K562 (cell line): ENCODE results near the gene HPS3. TPM values are rescaled to one million over a fixed set of nuclear protein-coding genes. Genes with fewer than 3 reads are reported as not detected.

ENCODE experiments used
- ATF1 ChIP-seq, 2 experiments: fragments of 450-650 bp in 1 of 2; IDR thresholded peaks; 2 replicates each; pipeline ENCODE4 v1.6.1; 2016; ENCODE audit warnings: missing compliant biosample characterization in 1 of 2, missing genetic modification characterization in 1 of 2
- CHD1 ChIP-seq: fragments of 200-600 bp; sonication (generic); IDR thresholded peaks from one replicate; pipeline ENCODE4 v1.6.1; 2012; ENCODE audit warnings: mild to moderate bottlenecking, moderate library complexity, low read length, inconsistent platforms
- FOXA3 ChIP-seq, 2 experiments: fragments of 450-650 bp in 1 of 2; sonication (generic) in 1 of 2; formaldehyde crosslinking; IDR thresholded peaks in 1 of 2; conservative IDR thresholded peaks in 1 of 2; 2 replicates each; pipeline versions ENCODE4 v1.4.0 to v1.8.0; 2020 to 2022; ENCODE audit warnings: mild to moderate bottlenecking in 2 of 2, missing genetic modification reagents in 1 of 2
- FOXM1 ChIP-seq, 2 experiments: fragments of 450-650 bp in 1 of 2; sonication (generic) in 1 of 2; formaldehyde crosslinking in 1 of 2; IDR thresholded peaks; 2 replicates each; pipeline versions ENCODE4 v1.6.1 to v1.9.0; 2017 to 2022; ENCODE audit warnings: low read depth in 2 of 2, mild to moderate bottlenecking in 2 of 2, missing genetic modification reagents in 1 of 2, moderate library complexity in 1 of 2
- JUND ChIP-seq, 2 experiments: IDR thresholded peaks; 2 replicates in 1 of 2; 3 replicates in 1 of 2; pipeline ENCODE4 v1.6.1; 2011; ENCODE audit warnings: borderline replicate concordance in 2 of 2, low read depth in 2 of 2, low read length in 2 of 2, improper control_type of control experiment in 1 of 2, missing biosample characterization in 1 of 2, missing genetic modification characterization in 1 of 2, missing genetic modification reagents in 1 of 2
- KDM5B ChIP-seq: fragments of 200-600 bp; sonication (generic); IDR thresholded peaks from 2 replicates; pipeline ENCODE4 v1.6.1; 2012; ENCODE audit warnings: low read depth, mild to moderate bottlenecking, moderate library complexity, low read length, control low read depth, inconsistent platforms; ENCODE audit not compliant: insufficient replicate concordance
- MEIS2 ChIP-seq: fragments of 450-650 bp; IDR thresholded peaks from 2 replicates; pipeline ENCODE4 v1.6.1; 2014; ENCODE audit warnings: mild to moderate bottlenecking; ENCODE audit not compliant: partially characterized antibody
- OTX1 ChIP-seq: fragments of 450-650 bp; formaldehyde crosslinking; IDR thresholded peaks from 2 replicates; pipeline ENCODE4 v1.4.0; 2022; ENCODE audit warnings: mild to moderate bottlenecking
- PHB2 ChIP-seq: fragments of 450-650 bp; IDR thresholded peaks from 2 replicates; pipeline ENCODE4 v1.6.1; 2017; ENCODE audit warnings: low read depth
- PTTG1 ChIP-seq: fragments of 450-650 bp; IDR thresholded peaks from 2 replicates; pipeline ENCODE4 v1.6.1; 2016; ENCODE audit warnings: low read depth, mild to moderate bottlenecking, missing genetic modification characterization, missing compliant biosample characterization
- ZNF324 ChIP-seq: fragments of 250-450 bp; sonication (Bioruptor Pico); IDR thresholded peaks from 2 replicates; pipeline ENCODE4 v1.4.0; 2020; ENCODE audit warnings: mild to moderate bottlenecking
- ZNF384 ChIP-seq: IDR thresholded peaks from 2 replicates; pipeline ENCODE4 v1.6.1; 2012; ENCODE audit warnings: low read depth, low read length, improper control_type of control experiment
- ZNF766 ChIP-seq: fragments of 200-800 bp; sonication (Bioruptor generic); conservative IDR thresholded peaks from 2 replicates; pipeline ENCODE4 v1.6.1; 2016; ENCODE audit warnings: missing genetic modification characterization, missing compliant biosample characterization
- polyA plus RNA-seq, 8 experiments: library from polyadenylated mRNA; depleted of rRNA in 4 of 8; stranded (reverse) in 5 of 8; unstranded in 3 of 8; fragments of >200 nt; fragmentation: Nextera tagmentation in 2 of 8; fragmentation: Illumina TruSeq in 1 of 8; extraction: Ambion mirVana in 2 of 8; extraction: Trizol in 1 of 8; gene quantifications; 2 replicates each; pipeline versions ENCODE4 v1.2.1 to v1.2.3, GENCODE V29; 2011 to 2014; ENCODE audit warnings: inconsistent platforms in 1 of 8, missing spikeins in 1 of 8
- total RNA-seq, 7 experiments: library from RNA; depleted of rRNA in 6 of 7; stranded (reverse); fragments of >200 nt in 6 of 7; fragmentation: Illumina TruSeq in 2 of 7; extraction: Trizol in 2 of 7; gene quantifications; 2 replicates each; pipeline versions ENCODE4 v1.2.1 to v1.2.3, GENCODE V29; 2011 to 2021; ENCODE audit warnings: low replicate concordance in 1 of 7
- TF ChIP-seq, protein P1 (sequence below): sonication (generic); formaldehyde crosslinking; IDR thresholded peaks from 2 replicates; pipeline ENCODE4 v1.8.0; 2022; ENCODE audit warnings: mild to moderate bottlenecking, missing genetic modification reagents, borderline replicate concordance
- TF ChIP-seq, protein P2 (sequence below): fragments of 450-650 bp; conservative IDR thresholded peaks from 2 replicates; pipeline ENCODE4 v1.6.1; 2016; ENCODE audit warnings: missing genetic modification characterization, low read depth, mild to moderate bottlenecking, missing compliant biosample characterization, moderate library complexity
- TF ChIP-seq, protein P3 (sequence below): fragments of 450-650 bp; formaldehyde crosslinking; IDR thresholded peaks from 2 replicates; pipeline ENCODE4 v1.4.0; 2022; ENCODE audit warnings: mild to moderate bottlenecking, moderate library complexity
- TF ChIP-seq, protein P4 (sequence below): sonication (generic); formaldehyde crosslinking; IDR thresholded peaks from 2 replicates; pipeline ENCODE4 v1.8.0; 2022; ENCODE audit warnings: mild to moderate bottlenecking, missing genetic modification reagents
- TF ChIP-seq, protein P5 (sequence below): sonication (generic); formaldehyde crosslinking; IDR thresholded peaks from 2 replicates; pipeline ENCODE4 v1.8.0; 2022; ENCODE audit warnings: mild to moderate bottlenecking, low read depth, missing genetic modification reagents

The HPS3 gene
- total and polyA plus RNA-seq, 9 of the 15 experiments (the other 6 are each of a cell fraction or from before 2014, with no cell fraction given): 1.2 to 11.3 (median 7.6) TPM

DNA sequence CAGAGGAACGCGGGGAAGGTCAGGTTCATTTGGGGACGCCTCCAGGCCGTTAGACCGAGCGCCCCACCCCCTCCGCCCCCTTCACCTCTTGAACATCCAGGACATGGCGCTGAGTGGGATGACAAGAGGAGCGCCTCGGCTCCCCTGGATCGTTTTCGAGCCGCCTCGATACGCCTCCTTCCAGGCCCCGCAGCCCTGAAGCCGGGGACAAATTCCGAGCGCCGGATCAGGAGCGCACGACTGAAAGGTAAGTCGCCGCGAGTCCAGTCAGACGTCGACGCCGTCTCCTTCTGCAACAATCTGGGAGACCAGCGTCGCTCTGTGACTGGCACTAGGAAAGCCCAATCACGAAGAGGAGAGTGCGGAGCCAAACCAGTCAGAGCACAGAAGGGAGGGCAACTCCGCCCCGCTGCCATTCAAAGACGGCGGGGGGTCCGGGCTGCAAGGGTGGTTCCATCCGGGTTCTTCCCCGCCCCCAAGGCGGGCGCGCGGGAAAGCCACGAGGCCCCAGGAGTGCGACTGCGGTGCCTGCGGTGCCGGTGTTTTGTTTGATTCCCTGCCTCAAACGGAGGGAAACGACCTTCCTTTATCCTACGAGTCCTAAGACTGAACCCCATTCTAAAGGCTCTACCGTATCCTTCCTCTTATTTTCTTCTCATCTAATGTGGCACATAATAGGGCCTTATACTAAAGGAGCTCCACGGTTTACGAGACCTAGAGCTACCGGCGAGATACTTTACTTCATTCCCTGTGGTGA, 43.0 kb upstream of the HPS3 start, which contains the start of gene HLTF (continued):
- TF ChIP-seq, protein P1, sequence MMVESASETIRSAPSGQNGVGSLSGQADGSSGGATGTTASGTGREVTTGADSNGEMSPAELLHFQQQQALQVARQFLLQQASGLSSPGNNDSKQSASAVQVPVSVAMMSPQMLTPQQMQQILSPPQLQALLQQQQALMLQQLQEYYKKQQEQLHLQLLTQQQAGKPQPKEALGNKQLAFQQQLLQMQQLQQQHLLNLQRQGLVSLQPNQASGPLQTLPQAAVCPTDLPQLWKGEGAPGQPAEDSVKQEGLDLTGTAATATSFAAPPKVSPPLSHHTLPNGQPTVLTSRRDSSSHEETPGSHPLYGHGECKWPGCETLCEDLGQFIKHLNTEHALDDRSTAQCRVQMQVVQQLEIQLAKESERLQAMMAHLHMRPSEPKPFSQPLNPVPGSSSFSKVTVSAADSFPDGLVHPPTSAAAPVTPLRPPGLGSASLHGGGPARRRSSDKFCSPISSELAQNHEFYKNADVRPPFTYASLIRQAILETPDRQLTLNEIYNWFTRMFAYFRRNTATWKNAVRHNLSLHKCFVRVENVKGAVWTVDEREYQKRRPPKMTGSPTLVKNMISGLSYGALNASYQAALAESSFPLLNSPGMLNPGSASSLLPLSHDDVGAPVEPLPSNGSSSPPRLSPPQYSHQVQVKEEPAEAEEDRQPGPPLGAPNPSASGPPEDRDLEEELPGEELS (CRISPR knock-in tag): peak; percentile 85
- TF ChIP-seq, protein P2, sequence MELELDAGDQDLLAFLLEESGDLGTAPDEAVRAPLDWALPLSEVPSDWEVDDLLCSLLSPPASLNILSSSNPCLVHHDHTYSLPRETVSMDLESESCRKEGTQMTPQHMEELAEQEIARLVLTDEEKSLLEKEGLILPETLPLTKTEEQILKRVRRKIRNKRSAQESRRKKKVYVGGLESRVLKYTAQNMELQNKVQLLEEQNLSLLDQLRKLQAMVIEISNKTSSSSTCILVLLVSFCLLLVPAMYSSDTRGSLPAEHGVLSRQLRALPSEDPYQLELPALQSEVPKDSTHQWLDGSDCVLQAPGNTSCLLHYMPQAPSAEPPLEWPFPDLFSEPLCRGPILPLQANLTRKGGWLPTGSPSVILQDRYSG (tag): peak; percentile 73; the same call in 1 of the 2 replicates
- TF ChIP-seq FOXA3 (CRISPR knock-in tag; conservative IDR thresholded peaks at IDR 0.05 in 1 of 2, IDR thresholded peaks at IDR 0.05 in 1 of 2) (peak in 1 of 2 experiments; percentile 72; a peak in 2 of 4 replicates), KDM5B (peak; percentile 75), ZNF384 (no peak), ZNF766 (CRISPR knock-in tag) (peak; percentile 71; the same call in 1 of the 2 replicates), FOXM1 (IDR thresholded peaks at IDR 0.05; ENCODE audit: low read depth) (no peak), FOXM1 (CRISPR knock-in tag; IDR thresholded peaks at IDR 0.05; ENCODE audit: low read depth) (no peak), MEIS2 (peak; percentile 91), CHD1 (no peak), PHB2 (no peak), JUND (IDR thresholded peaks at IDR 0.05; ENCODE audit: borderline replicate concordance, low read depth, low read length) (peak; percentile 37; the same call in 1 of the 2 replicates), JUND (tag; IDR thresholded peaks at IDR 0.05; ENCODE audit: borderline replicate concordance, low read depth, low read length) (peak; percentile 32; the same call in 1 of the 3 replicates), ZNF324 (CRISPR knock-in tag) (no peak), OTX1 (CRISPR knock-in tag) (no peak), PTTG1 (tag) (0 out of 2 replicates have a peak, but pooled peaks have one; percentile 26), ATF1 (CRISPR knock-in tag; IDR thresholded peaks at IDR 0.05) (no peak), ATF1 (tag; IDR thresholded peaks at IDR 0.05) (peak; percentile 89)
- TF ChIP-seq, protein P3, sequence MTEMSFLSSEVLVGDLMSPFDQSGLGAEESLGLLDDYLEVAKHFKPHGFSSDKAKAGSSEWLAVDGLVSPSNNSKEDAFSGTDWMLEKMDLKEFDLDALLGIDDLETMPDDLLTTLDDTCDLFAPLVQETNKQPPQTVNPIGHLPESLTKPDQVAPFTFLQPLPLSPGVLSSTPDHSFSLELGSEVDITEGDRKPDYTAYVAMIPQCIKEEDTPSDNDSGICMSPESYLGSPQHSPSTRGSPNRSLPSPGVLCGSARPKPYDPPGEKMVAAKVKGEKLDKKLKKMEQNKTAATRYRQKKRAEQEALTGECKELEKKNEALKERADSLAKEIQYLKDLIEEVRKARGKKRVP (CRISPR knock-in tag): peak; percentile 41; the same call in 1 of the 2 replicates
- TF ChIP-seq, protein P4, sequence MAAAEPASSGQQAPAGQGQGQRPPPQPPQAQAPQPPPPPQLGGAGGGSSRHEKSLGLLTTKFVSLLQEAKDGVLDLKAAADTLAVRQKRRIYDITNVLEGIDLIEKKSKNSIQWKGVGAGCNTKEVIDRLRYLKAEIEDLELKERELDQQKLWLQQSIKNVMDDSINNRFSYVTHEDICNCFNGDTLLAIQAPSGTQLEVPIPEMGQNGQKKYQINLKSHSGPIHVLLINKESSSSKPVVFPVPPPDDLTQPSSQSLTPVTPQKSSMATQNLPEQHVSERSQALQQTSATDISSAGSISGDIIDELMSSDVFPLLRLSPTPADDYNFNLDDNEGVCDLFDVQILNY (CRISPR knock-in tag): 0 out of 2 replicates have a peak, but pooled peaks have one; percentile 64
- TF ChIP-seq, protein P5, sequence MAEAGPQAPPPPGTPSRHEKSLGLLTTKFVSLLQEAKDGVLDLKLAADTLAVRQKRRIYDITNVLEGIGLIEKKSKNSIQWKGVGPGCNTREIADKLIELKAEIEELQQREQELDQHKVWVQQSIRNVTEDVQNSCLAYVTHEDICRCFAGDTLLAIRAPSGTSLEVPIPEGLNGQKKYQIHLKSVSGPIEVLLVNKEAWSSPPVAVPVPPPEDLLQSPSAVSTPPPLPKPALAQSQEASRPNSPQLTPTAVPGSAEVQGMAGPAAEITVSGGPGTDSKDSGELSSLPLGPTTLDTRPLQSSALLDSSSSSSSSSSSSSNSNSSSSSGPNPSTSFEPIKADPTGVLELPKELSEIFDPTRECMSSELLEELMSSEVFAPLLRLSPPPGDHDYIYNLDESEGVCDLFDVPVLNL (CRISPR knock-in tag): peak; percentile 88
